ENCODE data around the gene SF1. TPM values are rescaled to one million over a fixed set of nuclear protein-coding genes. Genes with fewer than 3 reads are reported as not detected.
"Not testable (repeated sequence)": the region's sequence is repeated elsewhere in the genome, so short reads cannot be mapped to it uniquely, and the experiment has no call there.

The SF1 gene
- total and polyA plus RNA-seq, 12 donors, result 76.2 to 395 (median 213) TPM

DNA sequence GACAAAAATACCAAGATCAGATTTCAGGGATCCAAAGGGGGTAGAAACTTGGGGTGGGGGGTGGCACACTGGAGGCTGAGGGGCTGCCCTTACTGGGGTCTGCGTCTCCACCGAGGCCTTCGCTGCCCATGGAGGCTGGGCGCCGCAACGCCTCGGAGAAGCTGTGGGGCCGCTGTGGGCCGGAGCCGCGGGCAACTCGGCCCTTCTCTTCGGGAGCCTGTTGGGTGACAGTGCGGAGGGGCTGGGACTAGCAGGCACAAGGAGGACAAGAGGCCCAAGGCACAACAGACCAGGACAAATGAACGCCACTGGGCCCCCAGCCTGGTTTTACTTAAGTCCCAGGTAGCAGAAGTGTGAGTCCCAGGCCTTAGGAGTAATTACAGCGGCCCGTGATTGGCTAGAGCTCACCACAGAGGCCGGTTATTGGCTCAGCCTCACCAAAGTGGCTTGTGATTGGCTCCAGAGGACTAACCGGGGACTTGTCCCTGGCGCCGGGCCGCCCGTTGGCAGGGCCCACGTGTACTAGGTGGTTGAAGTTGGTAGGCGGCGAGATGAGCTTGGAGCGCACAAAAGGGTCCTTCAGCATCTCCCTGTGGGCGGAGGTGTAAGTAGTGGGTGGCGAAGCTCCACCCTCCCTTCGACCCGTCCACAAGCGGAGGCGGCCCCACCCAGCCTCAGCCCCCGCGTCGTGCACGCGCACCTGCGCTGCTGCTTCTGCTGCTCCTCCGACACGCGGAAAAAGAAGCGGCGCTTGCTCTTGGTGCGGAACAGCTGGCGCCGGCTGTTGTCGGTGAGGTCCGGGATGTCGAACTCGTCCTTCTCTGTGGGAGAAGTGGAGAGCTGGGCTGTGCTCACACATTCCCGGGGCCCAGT, 48.5 kb upstream of the SF1 start:
- DNase-seq, result no peak
- Histone ChIP-seq H3K36me3 (replicated peaks in 1 of 2) (no peaks in the 10 kb centered on the region), H3K4me1 (replicated peaks in 1 of 2) (no peaks in the 10 kb centered on the region), H3K9me3 (replicated peaks in 1 of 3) (no peaks in the 10 kb centered on the region), H3K27me3 (no peaks in the 10 kb centered on the region), H3K27ac (no peak overlapping the region), H3K4me3 (no peak overlapping the region)
- 91 to 94% (median 93%) methylated on average over 34 to 52 of the region's 52 CpGs for WGBS, 4 donors
- intact Hi-C loops (cut with DNase I), result no loop called here
- TF ChIP-seq CTCF (IDR thresholded peaks at IDR 0.05), result no peak
- no peak for TF ChIP-seq POLR2A (IDR thresholded peaks at IDR 0.05)

DNA sequence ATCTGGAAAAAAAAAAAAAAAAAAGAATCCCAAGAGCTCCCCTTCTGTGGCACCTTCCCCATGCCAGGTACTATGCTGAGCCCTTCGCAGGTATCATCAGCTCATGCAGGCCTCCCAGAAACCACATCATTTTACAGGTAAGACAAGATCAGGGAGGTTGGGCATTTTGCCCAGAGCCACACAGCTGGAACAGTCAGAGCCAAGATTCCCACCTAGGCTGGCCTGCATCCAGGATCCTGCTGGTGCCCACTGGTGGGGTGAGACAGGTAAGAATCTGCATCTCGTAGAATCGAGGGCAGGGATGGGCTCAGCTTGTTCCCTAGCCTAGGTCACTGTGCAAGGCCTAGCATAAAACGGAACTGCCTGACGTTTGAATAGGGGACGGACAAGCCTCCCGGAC, 47.7 kb upstream of the SF1 start:
- WGBS, 4 donors, result 87 to 100% (median 93%) methylated on average over 3 to 7 of the region's 7 CpGs
- H3K27me3 ChIP-seq, result no peaks in the 10 kb centered on the region
- no peak overlapping the region for H3K27ac ChIP-seq
- intact Hi-C loops (cut with DNase I), result no loop called here
- no peaks in the 10 kb centered on the region for H3K36me3 ChIP-seq (replicated peaks in 1 of 2)
- H3K9me3 ChIP-seq (replicated peaks in 1 of 3), result no peaks in the 10 kb centered on the region
- H3K4me1 ChIP-seq (replicated peaks in 1 of 2), result no peaks in the 10 kb centered on the region
- H3K4me3 ChIP-seq, result no peak overlapping the region
- DNase-seq, result no peak
- TF ChIP-seq POLR2A (IDR thresholded peaks at IDR 0.05) (no peak), CTCF (IDR thresholded peaks at IDR 0.05) (no peak)

DNA sequence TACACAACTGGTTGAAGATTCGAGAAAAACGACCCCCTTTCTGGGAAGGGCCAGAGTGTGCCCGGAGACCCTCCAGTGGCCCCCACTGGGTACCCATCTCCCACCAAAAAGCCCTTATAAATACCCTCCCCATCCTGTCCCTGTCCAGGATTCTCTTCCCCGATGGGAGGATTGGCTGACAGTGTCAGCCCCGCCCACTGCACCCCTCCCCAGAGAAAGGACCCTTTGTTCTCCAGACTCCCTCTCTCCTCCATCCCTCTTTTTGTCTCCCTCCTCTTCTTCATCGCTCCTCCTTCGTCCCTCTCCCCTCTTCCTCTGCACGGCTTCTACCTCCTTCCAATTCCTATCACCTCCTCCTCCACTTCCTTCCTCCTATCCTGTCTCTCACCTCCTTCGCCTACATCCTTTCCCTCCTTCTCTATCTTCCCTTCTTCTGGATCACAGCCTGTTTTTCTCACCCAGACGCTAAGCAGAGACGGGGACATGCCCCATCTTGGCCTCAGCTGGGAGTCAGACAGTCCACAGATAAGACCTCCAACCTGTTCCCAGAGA, 45.3 kb upstream of the SF1 start:
- H3K27ac ChIP-seq, result no peak overlapping the region
- no peaks in the 10 kb centered on the region for H3K9me3 ChIP-seq (replicated peaks in 1 of 3)
- intact Hi-C loops (cut with DNase I), result no loop called here
- no peaks in the 10 kb centered on the region for H3K36me3 ChIP-seq (replicated peaks in 1 of 2)
- no peak for TF ChIP-seq POLR2A (IDR thresholded peaks at IDR 0.05)
- TF ChIP-seq CTCF (IDR thresholded peaks at IDR 0.05), result no peak
- no peaks in the 10 kb centered on the region for H3K4me1 ChIP-seq (replicated peaks in 1 of 2)
- H3K27me3 ChIP-seq, result no peaks in the 10 kb centered on the region
- DNase-seq, result no peak
- WGBS, 4 donors, result 74 to 83% (median 76%) methylated on average over 11 of the region's 11 CpGs
- no peak overlapping the region for H3K4me3 ChIP-seq

GRCh38 chr11:64817476-64817875, 39.1 kb upstream of the SF1 start:
- WGBS, 4 donors, result 83 to 92% (median 84%) methylated on average over 3 of the region's 3 CpGs
- no peak overlapping the region for H3K27ac ChIP-seq
- intact Hi-C loops (cut with DNase I), result no loop called here
- no peak for TF ChIP-seq CTCF (IDR thresholded peaks at IDR 0.05)
- no peak for TF ChIP-seq POLR2A (IDR thresholded peaks at IDR 0.05)
- H3K4me1 ChIP-seq (replicated peaks in 1 of 2), result peaks cover 0 to 7% of the 10 kb centered on the region in 2 donors
- DNase-seq, result no peak
- no peak overlapping the region for H3K4me3 ChIP-seq
- H3K36me3 ChIP-seq (replicated peaks in 1 of 2), result no peaks in the 10 kb centered on the region
- H3K27me3 ChIP-seq, result no peaks in the 10 kb centered on the region
- no peaks in the 10 kb centered on the region for H3K9me3 ChIP-seq (replicated peaks in 1 of 3)

- H3K27me3 ChIP-seq; H3K9me3 ChIP-seq (replicated peaks in 1 of 3); H3K36me3 ChIP-seq (replicated peaks in 1 of 2); DNase-seq; H3K4me3 ChIP-seq; H3K4me1 ChIP-seq (replicated peaks in 1 of 2); intact Hi-C loops (cut with DNase I); H3K27ac ChIP-seq: not testable (repeated sequence)
- WGBS, 4 donors, result 84 to 93% (median 87%) methylated on average over 5 of the region's 5 CpGs
These were observed 37.1 kb upstream of the SF1 start for GRCh38 chr11:64815433-64815832.

All from adrenal gland (tissue), 12 donors.